Tibial artery (tissue), 4 donors: ENCODE results near the gene SKIL.

Experiments
- DNase-seq, 2 donors: peaks; one replicate each; pipeline ENCODE4 v3.0.0-alpha.2; 2019
- H3K27ac ChIP-seq, 2 donors: fragments of 200-600 bp; sonication (generic) in 1 of 2; 1 replicate in 1 of 2; 2 replicates in 1 of 2; pipeline ENCODE4 v1.5.1; 2018 to 2019; ENCODE audit warnings: mild to moderate bottlenecking in 1 of 2
- H3K27me3 ChIP-seq, 2 donors: fragments of 200-600 bp; sonication (generic) in 1 of 2; one replicate each; pipeline versions ENCODE4 v1.5.1 to v1.6.0; 2016 to 2019
- H3K36me3 ChIP-seq, 3 donors: fragments of 200-600 bp; sonication (generic) in 2 of 3; one replicate each; pipeline ENCODE4 v1.5.1; 2016 to 2019; ENCODE audit warnings: mild to moderate bottlenecking in 2 of 3
- H3K4me1 ChIP-seq, 4 donors: fragments of 200-600 bp; sonication (generic) in 2 of 4; 1 replicate in 3 of 4; 2 replicates in 1 of 4; pipeline ENCODE4 v1.5.1; 2016 to 2019
- H3K4me3 ChIP-seq, 2 donors: fragments of 200-600 bp; sonication (generic) in 1 of 2; 1 replicate in 1 of 2; 2 replicates in 1 of 2; pipeline ENCODE4 v1.5.1; 2018 to 2019; ENCODE audit warnings: mild to moderate bottlenecking in 2 of 2
- H3K9me3 ChIP-seq, 3 donors: fragments of 200-600 bp; sonication (generic) in 1 of 3; one replicate each; pipeline ENCODE4 v1.5.1; 2016 to 2019
- intact Hi-C: fragments of 100-400 bp; cut with DNase I; formaldehyde crosslinking; loops from one replicate; pipeline ENCODE4 v1.15.0; 2023; ENCODE audit warnings: low total_unique reads
- TF ChIP-seq, protein P1 (sequence below), 2 experiments: fragments of 200-600 bp in 1 of 2; fragments of 450-650 bp in 1 of 2; IDR thresholded peaks; one replicate each; pipeline ENCODE4 v1.5.1; 2017 to 2019; ENCODE audit warnings: antibody characterized with exemption in 2 of 2, mild to moderate bottlenecking in 1 of 2, moderate library complexity in 1 of 2

Gene SKIL

DNA sequence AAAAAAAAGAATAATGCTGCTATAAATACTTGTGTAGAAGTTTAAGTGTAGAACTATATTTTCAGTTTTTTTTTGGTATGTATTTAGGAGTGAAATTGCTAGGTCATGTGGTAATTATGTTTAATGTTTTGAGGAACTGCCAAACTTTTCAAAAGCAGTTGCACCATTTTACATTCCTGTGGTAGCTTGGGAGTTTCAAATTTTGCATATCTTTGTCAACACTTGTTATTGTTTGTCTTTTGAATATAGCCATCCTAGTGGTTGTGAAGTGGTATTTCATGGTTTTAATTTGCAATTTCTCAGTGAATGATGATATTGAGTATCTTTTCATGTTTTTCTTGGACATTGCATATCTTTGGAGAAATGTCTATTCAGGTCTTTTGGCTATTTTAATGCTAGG lies 30.4 kb downstream of the SKIL start:
- Histone ChIP-seq H3K27me3 (no peaks in the 10 kb centered on the region), H3K9me3 (no peaks in the 10 kb centered on the region), H3K4me1 (peaks cover 0 to 7% (median 3%) of the 10 kb centered on the region in 4 donors), H3K27ac (no peak overlapping the region), H3K4me3 (no peak overlapping the region), H3K36me3 (peaks cover 38 to 67% (median 54%) of the 10 kb centered on the region in 3 donors)
- DNase-seq, result no peak
- intact Hi-C loops, result no loop called here
- TF ChIP-seq, protein P1, sequence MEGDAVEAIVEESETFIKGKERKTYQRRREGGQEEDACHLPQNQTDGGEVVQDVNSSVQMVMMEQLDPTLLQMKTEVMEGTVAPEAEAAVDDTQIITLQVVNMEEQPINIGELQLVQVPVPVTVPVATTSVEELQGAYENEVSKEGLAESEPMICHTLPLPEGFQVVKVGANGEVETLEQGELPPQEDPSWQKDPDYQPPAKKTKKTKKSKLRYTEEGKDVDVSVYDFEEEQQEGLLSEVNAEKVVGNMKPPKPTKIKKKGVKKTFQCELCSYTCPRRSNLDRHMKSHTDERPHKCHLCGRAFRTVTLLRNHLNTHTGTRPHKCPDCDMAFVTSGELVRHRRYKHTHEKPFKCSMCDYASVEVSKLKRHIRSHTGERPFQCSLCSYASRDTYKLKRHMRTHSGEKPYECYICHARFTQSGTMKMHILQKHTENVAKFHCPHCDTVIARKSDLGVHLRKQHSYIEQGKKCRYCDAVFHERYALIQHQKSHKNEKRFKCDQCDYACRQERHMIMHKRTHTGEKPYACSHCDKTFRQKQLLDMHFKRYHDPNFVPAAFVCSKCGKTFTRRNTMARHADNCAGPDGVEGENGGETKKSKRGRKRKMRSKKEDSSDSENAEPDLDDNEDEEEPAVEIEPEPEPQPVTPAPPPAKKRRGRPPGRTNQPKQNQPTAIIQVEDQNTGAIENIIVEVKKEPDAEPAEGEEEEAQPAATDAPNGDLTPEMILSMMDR (IDR thresholded peaks at IDR 0.05), result no peak

DNA sequence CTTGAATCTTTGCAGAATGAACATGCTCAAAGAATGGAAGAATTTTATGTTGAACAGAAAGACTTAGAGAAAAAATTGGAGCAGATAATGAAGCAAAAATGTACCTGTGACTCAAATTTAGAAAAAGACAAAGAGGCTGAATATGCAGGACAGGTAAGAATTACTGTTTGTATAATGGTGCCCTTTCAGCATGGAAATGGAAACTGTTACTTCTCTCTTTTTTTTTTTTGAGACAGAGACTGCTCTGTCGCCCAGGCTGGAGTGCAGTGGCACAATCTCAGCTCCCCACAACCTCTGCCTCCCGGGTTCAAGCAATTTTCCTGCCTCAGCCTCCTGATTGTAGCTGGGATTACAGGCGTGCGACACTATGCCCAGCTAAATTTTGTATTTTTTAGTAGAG lies 33.6 kb downstream of the SKIL start:
- no peaks in the 10 kb centered on the region for H3K9me3 ChIP-seq
- no peak overlapping the region for H3K4me3 ChIP-seq
- no peak for DNase-seq
- peaks cover 24 to 43% (median 38%) of the 10 kb centered on the region in 3 donors for H3K36me3 ChIP-seq
- no peaks in the 10 kb centered on the region for H3K4me1 ChIP-seq
- no peak overlapping the region for H3K27ac ChIP-seq
- intact Hi-C loops, result no loop called here
- no peaks in the 10 kb centered on the region for H3K27me3 ChIP-seq
- TF ChIP-seq, protein P1 (IDR thresholded peaks at IDR 0.05), result no peak

DNA sequence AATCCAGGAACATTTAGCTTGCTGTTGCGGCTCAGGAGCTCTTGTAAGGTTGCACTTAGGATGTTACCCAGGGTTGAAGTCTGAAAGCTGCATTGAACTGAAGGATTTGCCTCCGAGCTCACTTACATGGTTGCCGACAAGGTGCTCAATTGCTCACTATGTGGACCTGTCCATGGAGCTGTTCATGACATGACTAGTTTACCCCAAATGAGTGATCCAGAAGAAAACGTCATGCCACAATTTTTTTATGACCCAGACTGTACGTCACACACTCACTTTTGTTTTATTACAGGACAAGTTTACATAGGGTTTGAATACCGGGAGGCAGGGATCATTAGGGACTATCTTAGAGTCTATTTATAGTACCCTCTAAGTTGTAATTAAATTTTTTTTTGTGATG lies 40.2 kb downstream of the SKIL start:
- intact Hi-C loops, result no loop called here
- no peak overlapping the region for H3K4me3 ChIP-seq
- H3K27me3 ChIP-seq, result no peaks in the 10 kb centered on the region
- no peaks in the 10 kb centered on the region for H3K4me1 ChIP-seq
- no peak overlapping the region for H3K27ac ChIP-seq
- H3K36me3 ChIP-seq, result peaks cover 5 to 11% (median 10%) of the 10 kb centered on the region in 3 donors
- H3K9me3 ChIP-seq, result no peaks in the 10 kb centered on the region
- TF ChIP-seq, protein P1 (IDR thresholded peaks at IDR 0.05), result no peak
- no peak for DNase-seq

DNA sequence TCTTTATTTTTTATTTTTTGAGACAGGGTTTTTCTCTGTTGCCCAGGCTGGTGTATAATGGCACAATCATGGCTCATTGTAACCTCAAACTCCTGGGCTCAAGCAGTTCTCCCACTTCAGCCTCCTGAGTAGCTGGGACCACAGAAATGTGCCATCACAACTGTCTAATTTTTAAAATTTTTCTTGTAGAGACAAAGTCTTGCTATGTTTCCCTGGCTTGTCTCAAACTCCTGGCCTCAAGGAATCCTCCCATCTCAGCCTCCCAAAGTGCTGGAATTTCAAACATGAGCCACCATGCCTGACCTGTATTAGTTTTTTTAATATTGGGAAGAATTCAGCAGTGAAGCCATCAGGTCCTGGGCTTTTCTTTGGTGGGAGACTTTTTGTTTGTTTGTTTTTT lies 47.6 kb downstream of the SKIL start:
- TF ChIP-seq, protein P1 (IDR thresholded peaks at IDR 0.05), result no peak
- H3K27ac ChIP-seq, result no peak overlapping the region
- intact Hi-C loops, result no loop called here
- H3K27me3 ChIP-seq, result no peaks in the 10 kb centered on the region
- no peak overlapping the region for H3K4me3 ChIP-seq
- no peak for DNase-seq
- no peaks in the 10 kb centered on the region for H3K36me3 ChIP-seq
- no peaks in the 10 kb centered on the region for H3K9me3 ChIP-seq
- no peaks in the 10 kb centered on the region for H3K4me1 ChIP-seq

DNA sequence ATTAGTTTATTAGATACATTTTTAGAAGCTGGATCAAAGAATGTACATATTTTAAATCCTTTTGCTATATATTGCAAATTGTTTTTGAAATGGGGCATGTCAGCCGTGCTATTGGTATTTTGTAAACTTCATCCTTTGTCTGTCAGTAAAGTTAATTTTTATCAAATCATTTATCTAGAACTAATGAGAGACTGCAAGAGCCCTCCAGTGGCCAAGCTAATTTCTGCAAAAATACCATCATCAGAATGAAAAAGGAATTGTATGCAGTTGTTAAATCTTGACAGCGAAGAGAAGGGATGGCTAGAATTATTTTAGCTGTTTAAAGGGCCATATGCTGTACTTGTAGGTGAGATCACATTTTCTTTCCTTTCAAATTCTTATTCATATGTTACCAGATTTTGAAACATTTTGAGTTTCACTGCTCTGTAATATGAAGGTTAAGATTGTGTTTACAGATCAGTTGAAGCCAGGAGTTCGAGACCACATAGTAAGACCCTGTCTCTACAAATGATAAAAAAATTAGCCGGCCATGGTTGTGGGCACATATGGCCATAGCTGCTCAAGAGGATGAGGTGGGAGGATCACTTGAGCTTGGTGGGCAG lies 53.0 kb downstream of the SKIL start:
- no peak for DNase-seq
- intact Hi-C loops, result loop anchor here (5.0 kb wide), 1 partner anchor 98 kb away; no protein-coding TSS in a partner anchor
- Histone ChIP-seq H3K27ac (no peak overlapping the region), H3K36me3 (no peaks in the 10 kb centered on the region), H3K27me3 (peaks cover 0 to 4% of the 10 kb centered on the region in 2 donors), H3K9me3 (no peaks in the 10 kb centered on the region), H3K4me3 (no peak overlapping the region), H3K4me1 (no peaks in the 10 kb centered on the region)
- TF ChIP-seq, protein P1 (IDR thresholded peaks at IDR 0.05), result peak; percentile 55 to 57
